Fibroblast of lung (primary cell): ENCODE data around the gene ELOVL4.

Source experiments
- EZH2 ChIP-seq: IDR thresholded peaks from 2 replicates; pipeline ENCODE4 v1.5.1; 2012; ENCODE audit warnings: low read length, control low read depth, mild to moderate bottlenecking; ENCODE audit errors: missing control alignments
- TF ChIP-seq, protein P1 (sequence below), 2 donors: IDR thresholded peaks in 1 of 2; conservative IDR thresholded peaks in 1 of 2; 1 replicate in 1 of 2; 2 replicates in 1 of 2; pipeline ENCODE4 v1.5.1; 2011 to 2012; ENCODE audit warnings: low read length in 2 of 2, control low read depth in 1 of 2, inconsistent platforms in 1 of 2, low read depth in 1 of 2, mild to moderate bottlenecking in 1 of 2

DNA sequence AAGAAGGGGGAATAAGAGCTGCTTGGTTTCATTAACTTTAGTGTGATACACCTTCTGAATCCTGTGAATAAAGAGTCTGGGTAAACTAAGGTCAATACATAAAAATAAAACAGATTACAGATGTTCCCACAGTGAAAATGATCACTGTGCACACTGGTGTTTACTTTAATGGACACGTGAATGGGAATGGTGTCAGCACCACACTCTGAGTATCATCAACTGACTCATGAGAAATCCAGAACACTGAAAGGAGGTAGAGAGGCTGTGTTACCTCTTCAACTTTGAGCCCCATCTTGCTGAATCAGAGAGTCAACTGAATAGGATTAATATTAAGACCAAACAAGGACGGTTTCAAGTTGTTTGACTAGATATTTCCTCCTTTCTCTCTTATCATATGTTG is 75.0 kb downstream of the ELOVL4 start:
- TF ChIP-seq, protein P1, sequence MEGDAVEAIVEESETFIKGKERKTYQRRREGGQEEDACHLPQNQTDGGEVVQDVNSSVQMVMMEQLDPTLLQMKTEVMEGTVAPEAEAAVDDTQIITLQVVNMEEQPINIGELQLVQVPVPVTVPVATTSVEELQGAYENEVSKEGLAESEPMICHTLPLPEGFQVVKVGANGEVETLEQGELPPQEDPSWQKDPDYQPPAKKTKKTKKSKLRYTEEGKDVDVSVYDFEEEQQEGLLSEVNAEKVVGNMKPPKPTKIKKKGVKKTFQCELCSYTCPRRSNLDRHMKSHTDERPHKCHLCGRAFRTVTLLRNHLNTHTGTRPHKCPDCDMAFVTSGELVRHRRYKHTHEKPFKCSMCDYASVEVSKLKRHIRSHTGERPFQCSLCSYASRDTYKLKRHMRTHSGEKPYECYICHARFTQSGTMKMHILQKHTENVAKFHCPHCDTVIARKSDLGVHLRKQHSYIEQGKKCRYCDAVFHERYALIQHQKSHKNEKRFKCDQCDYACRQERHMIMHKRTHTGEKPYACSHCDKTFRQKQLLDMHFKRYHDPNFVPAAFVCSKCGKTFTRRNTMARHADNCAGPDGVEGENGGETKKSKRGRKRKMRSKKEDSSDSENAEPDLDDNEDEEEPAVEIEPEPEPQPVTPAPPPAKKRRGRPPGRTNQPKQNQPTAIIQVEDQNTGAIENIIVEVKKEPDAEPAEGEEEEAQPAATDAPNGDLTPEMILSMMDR (conservative IDR thresholded peaks at IDR 0.05 in 1 of 2, IDR thresholded peaks at IDR 0.05 in 1 of 2; ENCODE audit: low read depth in 1 of 2, low read length in 2 of 2): no peak
- no peak for TF ChIP-seq EZH2
